MM.1S (cell line): ENCODE data around the gene SUSD2.

Experiments used
- EZH2 ChIP-seq: fragments of 300-600 bp; sonication (generic); optimal IDR thresholded peaks from 2 replicates; pipeline ENCODE3; 2017; ENCODE audit warnings: low read depth, mild to moderate bottlenecking, antibody characterized with exemption, low read length, mixed read lengths
- TF ChIP-seq, protein P1 (sequence below): fragments of 300-600 bp; sonication (generic); IDR thresholded peaks from 2 replicates; pipeline ENCODE4 v1.5.1; 2016; ENCODE audit warnings: antibody characterized with exemption, low read length, mixed read lengths

DNA sequence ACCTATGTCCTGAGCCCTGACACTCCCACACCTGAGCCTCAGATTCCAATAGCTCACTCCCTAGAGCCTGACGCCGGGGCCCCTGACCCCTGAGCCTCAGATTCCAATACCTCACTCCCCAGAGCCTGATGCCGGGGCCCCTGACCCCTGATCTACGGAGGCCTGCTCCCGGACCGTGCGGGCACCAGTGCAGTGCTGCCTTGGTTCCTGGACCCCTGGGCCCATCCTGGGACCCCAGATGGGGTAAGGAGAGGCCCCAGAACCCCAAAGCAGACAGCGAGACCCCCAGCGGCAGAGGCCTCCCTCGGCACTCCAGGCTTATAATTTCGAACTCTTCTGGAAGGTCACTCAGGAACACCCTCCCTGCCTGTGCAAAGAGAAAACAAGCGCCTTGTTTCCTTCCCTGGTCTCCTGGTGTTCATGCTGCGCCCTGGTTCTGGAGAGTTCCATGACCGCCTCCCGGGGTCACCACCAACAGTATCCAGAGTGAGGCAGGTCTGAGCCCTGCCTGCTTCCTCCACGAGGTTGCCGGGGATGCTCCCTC lies 7.5 kb downstream of the SUSD2 start:
- TF ChIP-seq, protein P1, sequence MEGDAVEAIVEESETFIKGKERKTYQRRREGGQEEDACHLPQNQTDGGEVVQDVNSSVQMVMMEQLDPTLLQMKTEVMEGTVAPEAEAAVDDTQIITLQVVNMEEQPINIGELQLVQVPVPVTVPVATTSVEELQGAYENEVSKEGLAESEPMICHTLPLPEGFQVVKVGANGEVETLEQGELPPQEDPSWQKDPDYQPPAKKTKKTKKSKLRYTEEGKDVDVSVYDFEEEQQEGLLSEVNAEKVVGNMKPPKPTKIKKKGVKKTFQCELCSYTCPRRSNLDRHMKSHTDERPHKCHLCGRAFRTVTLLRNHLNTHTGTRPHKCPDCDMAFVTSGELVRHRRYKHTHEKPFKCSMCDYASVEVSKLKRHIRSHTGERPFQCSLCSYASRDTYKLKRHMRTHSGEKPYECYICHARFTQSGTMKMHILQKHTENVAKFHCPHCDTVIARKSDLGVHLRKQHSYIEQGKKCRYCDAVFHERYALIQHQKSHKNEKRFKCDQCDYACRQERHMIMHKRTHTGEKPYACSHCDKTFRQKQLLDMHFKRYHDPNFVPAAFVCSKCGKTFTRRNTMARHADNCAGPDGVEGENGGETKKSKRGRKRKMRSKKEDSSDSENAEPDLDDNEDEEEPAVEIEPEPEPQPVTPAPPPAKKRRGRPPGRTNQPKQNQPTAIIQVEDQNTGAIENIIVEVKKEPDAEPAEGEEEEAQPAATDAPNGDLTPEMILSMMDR: no peak
- no peak for TF ChIP-seq EZH2
